Measurements from ENCODE around the gene ANKRD42. TPM values are rescaled to one million over a fixed set of nuclear protein-coding genes. Genes with fewer than 3 reads are reported as not detected.
A peak's percentile ranks its signal among the peaks of the same experiment; 100 is the strongest.

Gene ANKRD42
- total RNA-seq, 1 experiment from 2014 or later, result 11.0 TPM

- intact Hi-C loops (cut with micrococcal nuclease; ENCODE audit: unreplicated experiment), result no loop called here
- CTCF ChIA-PET, result interaction anchor here (0.6 to 1.0 kb wide), 5 partner anchors 23 to 561 kb away, joined by 3 read pairs; no protein-coding TSS in a partner anchor
- H3K36me3 ChIP-seq (ENCODE audit: insufficient read depth, low read length, poor library complexity, severe bottlenecking), result no peaks in the 10 kb centered on the region
- H3K27me3 ChIP-seq (replicated peaks; ENCODE audit: insufficient read depth, low read depth, low read length, poor library complexity), result no peaks in the 10 kb centered on the region
- H3K4me1 ChIP-seq (ENCODE audit: insufficient read depth, low read length, poor library complexity, severe bottlenecking), result no peaks in the 10 kb centered on the region
- no peak overlapping the region for H3K27ac ChIP-seq (ENCODE audit: low read depth, low read length, poor library complexity, severe bottlenecking)
- no TSS peak for BruUV-seq (replicated peaks)
- H3K9me3 ChIP-seq (ENCODE audit: low read depth, low read length, poor library complexity, severe bottlenecking), result no peaks in the 10 kb centered on the region
- H3K4me3 ChIP-seq (ENCODE audit: low read depth, low read length, poor library complexity, severe bottlenecking), result no peak overlapping the region
- TF ChIP-seq EZH2 (IDR thresholded peaks at IDR 0.05; ENCODE audit: borderline replicate concordance, low read depth, low read length, poor library complexity, severe bottlenecking) (no peak), CTCF (conservative IDR thresholded peaks at IDR 0.05; ENCODE audit: low read depth, low read length) (no peak)
- no peak for DNase-seq (ENCODE audit: low spot score)
- POLR2A ChIA-PET (ENCODE audit: low non-redundant PET), result no interaction called here
Measured at GRCh38 chr11:83249445-83249844, 55.9 kb downstream of the ANKRD42 start.

GRCh38 chr11:83249972-83250593, 56.6 kb downstream of the ANKRD42 start:
- peak; percentile 68 for DNase-seq (ENCODE audit: low spot score)
- TF ChIP-seq EZH2 (IDR thresholded peaks at IDR 0.05; ENCODE audit: borderline replicate concordance, low read depth, low read length, poor library complexity, severe bottlenecking), result no peak
- peak; percentile 81 for TF ChIP-seq CTCF (conservative IDR thresholded peaks at IDR 0.05; ENCODE audit: low read depth, low read length)
- no peak overlapping the region for H3K27ac ChIP-seq (ENCODE audit: low read depth, low read length, poor library complexity, severe bottlenecking)
- no TSS peak for BruUV-seq (replicated peaks)
- H3K4me1 ChIP-seq (ENCODE audit: insufficient read depth, low read length, poor library complexity, severe bottlenecking), result no peaks in the 10 kb centered on the region
- ChIA-PET CTCF (interaction anchor here (0.6 to 1.0 kb wide), 7 partner anchors 24 to 562 kb away, joined by 3 to 8 read pairs (median 3); no protein-coding TSS in a partner anchor), POLR2A (ENCODE audit: low non-redundant PET) (no interaction called here)
- no peaks in the 10 kb centered on the region for H3K9me3 ChIP-seq (ENCODE audit: low read depth, low read length, poor library complexity, severe bottlenecking)
- H3K4me3 ChIP-seq (ENCODE audit: low read depth, low read length, poor library complexity, severe bottlenecking), result no peak overlapping the region
- no peaks in the 10 kb centered on the region for H3K27me3 ChIP-seq (replicated peaks; ENCODE audit: insufficient read depth, low read depth, low read length, poor library complexity)
- intact Hi-C loops (cut with micrococcal nuclease; ENCODE audit: unreplicated experiment), result loop anchor here (2.0 to 10.0 kb wide), 3 partner anchors 343 to 515 kb away; partner anchors contain the start of gene FAM181B
- H3K36me3 ChIP-seq (ENCODE audit: insufficient read depth, low read length, poor library complexity, severe bottlenecking), result no peaks in the 10 kb centered on the region

- intact Hi-C loops (cut with micrococcal nuclease; ENCODE audit: unreplicated experiment), result loop anchor here (5.0 to 10.0 kb wide), 2 partner anchors 385 to 517 kb away; partner anchors contain the start of gene FAM181B
- H3K27ac ChIP-seq (ENCODE audit: low read depth, low read length, poor library complexity, severe bottlenecking), result no peak overlapping the region
- ChIA-PET CTCF (no interaction called here), POLR2A (ENCODE audit: low non-redundant PET) (no interaction called here)
- no peak for DNase-seq (ENCODE audit: low spot score)
- no peaks in the 10 kb centered on the region for H3K27me3 ChIP-seq (replicated peaks; ENCODE audit: insufficient read depth, low read depth, low read length, poor library complexity)
- TF ChIP-seq CTCF (conservative IDR thresholded peaks at IDR 0.05; ENCODE audit: low read depth, low read length) (no peak), EZH2 (IDR thresholded peaks at IDR 0.05; ENCODE audit: borderline replicate concordance, low read depth, low read length, poor library complexity, severe bottlenecking) (no peak)
- H3K9me3 ChIP-seq (ENCODE audit: low read depth, low read length, poor library complexity, severe bottlenecking), result no peaks in the 10 kb centered on the region
- no peaks in the 10 kb centered on the region for H3K4me1 ChIP-seq (ENCODE audit: insufficient read depth, low read length, poor library complexity, severe bottlenecking)
- BruUV-seq (replicated peaks), result no TSS peak
- H3K36me3 ChIP-seq (ENCODE audit: insufficient read depth, low read length, poor library complexity, severe bottlenecking), result no peaks in the 10 kb centered on the region
- no peak overlapping the region for H3K4me3 ChIP-seq (ENCODE audit: low read depth, low read length, poor library complexity, severe bottlenecking)
Measured at GRCh38 chr11:83252266-83252665, 58.8 kb downstream of the ANKRD42 start.

Measured in A673 (cell line).